Measurements from ENCODE around the gene ARID1B.

The ARID1B gene

GRCh38 chr6:156760377-156760776 is 16.8 kb upstream of the ARID1B start:
- H3K4me3 ChIP-seq (ENCODE audit: low read depth, low read length) = no peak overlapping the region
- DNase-seq (ENCODE audit: low read depth) = no peak
- no peak for TF ChIP-seq CTCF (IDR thresholded peaks at IDR 0.05; ENCODE audit: insufficient read depth, low read depth, low read length, missing control alignments)

GRCh38 chr6:156762547-156762946 is 14.6 kb upstream of the ARID1B start:
- no peak overlapping the region for H3K4me3 ChIP-seq (ENCODE audit: low read depth, low read length)
- no peak for DNase-seq (ENCODE audit: low read depth)
- no peak for TF ChIP-seq CTCF (IDR thresholded peaks at IDR 0.05; ENCODE audit: insufficient read depth, low read depth, low read length, missing control alignments)

- DNase-seq (ENCODE audit: low read depth) = no peak
- no peak for TF ChIP-seq CTCF (IDR thresholded peaks at IDR 0.05; ENCODE audit: insufficient read depth, low read depth, low read length, missing control alignments)
- no peak overlapping the region for H3K4me3 ChIP-seq (ENCODE audit: low read depth, low read length)
These were observed 12.1 kb upstream of the ARID1B start for GRCh38 chr6:156765117-156765516.

GRCh38 chr6:156767603-156768467 is 9.3 kb upstream of the ARID1B start:
- peak overlapping the region; percentile 27 for H3K4me3 ChIP-seq (ENCODE audit: low read depth, low read length)
- TF ChIP-seq CTCF (IDR thresholded peaks at IDR 0.05; ENCODE audit: insufficient read depth, low read depth, low read length, missing control alignments) = no peak
- peak; percentile 87 for DNase-seq (ENCODE audit: low read depth)

GRCh38 chr6:156771047-156771446 is 6.1 kb upstream of the ARID1B start:
- no peak for DNase-seq (ENCODE audit: low read depth)
- H3K4me3 ChIP-seq (ENCODE audit: low read depth, low read length) = no peak overlapping the region
- TF ChIP-seq CTCF (IDR thresholded peaks at IDR 0.05; ENCODE audit: insufficient read depth, low read depth, low read length, missing control alignments) = no peak

- no peak overlapping the region for H3K4me3 ChIP-seq (ENCODE audit: low read depth, low read length)
- DNase-seq (ENCODE audit: low read depth) = no peak
- TF ChIP-seq CTCF (IDR thresholded peaks at IDR 0.05; ENCODE audit: insufficient read depth, low read depth, low read length, missing control alignments) = no peak
These were observed 5.4 kb upstream of the ARID1B start for GRCh38 chr6:156771761-156772160.

GRCh38 chr6:156773476-156773875 is 3.7 kb upstream of the ARID1B start:
- no peak for DNase-seq (ENCODE audit: low read depth)
- no peak for TF ChIP-seq CTCF (IDR thresholded peaks at IDR 0.05; ENCODE audit: insufficient read depth, low read depth, low read length, missing control alignments)
- H3K4me3 ChIP-seq (ENCODE audit: low read depth, low read length) = no peak overlapping the region
